Measurements from ENCODE around the gene ROBO2.

The ROBO2 gene

GRCh38 chr3:77071809-77072208 lies 31.9 kb downstream of the ROBO2 start:
- H3K9me3 Mint-ChIP-seq: peaks cover 16% of the 10 kb centered on the region
- no peaks in the 10 kb centered on the region for H3K27me3 Mint-ChIP-seq
- no peak overlapping the region for H3K27ac Mint-ChIP-seq
- no peaks in the 10 kb centered on the region for H3K36me3 Mint-ChIP-seq (ENCODE audit: low read depth)
- H3K4me3 Mint-ChIP-seq: no peak overlapping the region
- H3K4me1 Mint-ChIP-seq (ENCODE audit: low read depth): no peaks in the 10 kb centered on the region

- Mint-ChIP-seq H3K36me3 (ENCODE audit: low read depth) (no peaks in the 10 kb centered on the region), H3K4me1 (ENCODE audit: low read depth) (no peaks in the 10 kb centered on the region), H3K9me3 (peaks cover 16% of the 10 kb centered on the region), H3K27ac (no peak overlapping the region), H3K27me3 (no peaks in the 10 kb centered on the region), H3K4me3 (no peak overlapping the region)
Measured at GRCh38 chr3:77072232-77072631, 32.3 kb downstream of the ROBO2 start.

GRCh38 chr3:77078279-77078678 lies 38.4 kb downstream of the ROBO2 start:
- no peak overlapping the region for H3K4me3 Mint-ChIP-seq
- H3K9me3 Mint-ChIP-seq: peaks cover 10% of the 10 kb centered on the region
- no peaks in the 10 kb centered on the region for H3K27me3 Mint-ChIP-seq
- no peaks in the 10 kb centered on the region for H3K4me1 Mint-ChIP-seq (ENCODE audit: low read depth)
- H3K36me3 Mint-ChIP-seq (ENCODE audit: low read depth): no peaks in the 10 kb centered on the region
- no peak overlapping the region for H3K27ac Mint-ChIP-seq

GRCh38 chr3:77079988-77080610 lies 40.2 kb downstream of the ROBO2 start:
- H3K4me3 Mint-ChIP-seq: no peak overlapping the region
- H3K9me3 Mint-ChIP-seq: peaks cover 7% of the 10 kb centered on the region
- no peaks in the 10 kb centered on the region for H3K36me3 Mint-ChIP-seq (ENCODE audit: low read depth)
- no peak overlapping the region for H3K27ac Mint-ChIP-seq
- no peaks in the 10 kb centered on the region for H3K4me1 Mint-ChIP-seq (ENCODE audit: low read depth)
- H3K27me3 Mint-ChIP-seq: no peaks in the 10 kb centered on the region

- no peaks in the 10 kb centered on the region for H3K27me3 Mint-ChIP-seq
- H3K9me3 Mint-ChIP-seq: peaks cover 7% of the 10 kb centered on the region
- H3K4me1 Mint-ChIP-seq (ENCODE audit: low read depth): no peaks in the 10 kb centered on the region
- no peak overlapping the region for H3K27ac Mint-ChIP-seq
- H3K36me3 Mint-ChIP-seq (ENCODE audit: low read depth): no peaks in the 10 kb centered on the region
- no peak overlapping the region for H3K4me3 Mint-ChIP-seq
Measured at GRCh38 chr3:77081240-77081661, 41.4 kb downstream of the ROBO2 start.

- no peak overlapping the region for H3K4me3 Mint-ChIP-seq
- H3K36me3 Mint-ChIP-seq (ENCODE audit: low read depth): no peaks in the 10 kb centered on the region
- H3K4me1 Mint-ChIP-seq (ENCODE audit: low read depth): no peaks in the 10 kb centered on the region
- H3K9me3 Mint-ChIP-seq: peaks cover 7% of the 10 kb centered on the region
- H3K27ac Mint-ChIP-seq: no peak overlapping the region
- H3K27me3 Mint-ChIP-seq: no peaks in the 10 kb centered on the region
Measured at GRCh38 chr3:77084511-77084910, 44.6 kb downstream of the ROBO2 start.

- Mint-ChIP-seq H3K4me1 (ENCODE audit: low read depth) (no peaks in the 10 kb centered on the region), H3K27ac (no peak overlapping the region), H3K9me3 (peaks cover 6% of the 10 kb centered on the region), H3K36me3 (ENCODE audit: low read depth) (no peaks in the 10 kb centered on the region), H3K27me3 (no peaks in the 10 kb centered on the region), H3K4me3 (no peak overlapping the region)
Measured at GRCh38 chr3:77086408-77086807, 46.5 kb downstream of the ROBO2 start.

- H3K4me3 Mint-ChIP-seq: no peak overlapping the region
- no peak overlapping the region for H3K27ac Mint-ChIP-seq
- H3K4me1 Mint-ChIP-seq (ENCODE audit: low read depth): no peaks in the 10 kb centered on the region
- no peaks in the 10 kb centered on the region for H3K36me3 Mint-ChIP-seq (ENCODE audit: low read depth)
- H3K9me3 Mint-ChIP-seq: peaks cover 6% of the 10 kb centered on the region
- H3K27me3 Mint-ChIP-seq: no peaks in the 10 kb centered on the region
Measured at GRCh38 chr3:77091809-77092208, 51.9 kb downstream of the ROBO2 start.

GRCh38 chr3:77093101-77093500 lies 53.2 kb downstream of the ROBO2 start:
- H3K27me3 Mint-ChIP-seq: no peaks in the 10 kb centered on the region
- H3K9me3 Mint-ChIP-seq: peaks cover 10% of the 10 kb centered on the region
- H3K27ac Mint-ChIP-seq: no peak overlapping the region
- no peaks in the 10 kb centered on the region for H3K36me3 Mint-ChIP-seq (ENCODE audit: low read depth)
- no peaks in the 10 kb centered on the region for H3K4me1 Mint-ChIP-seq (ENCODE audit: low read depth)
- no peak overlapping the region for H3K4me3 Mint-ChIP-seq

GRCh38 chr3:77096145-77096544 lies 56.2 kb downstream of the ROBO2 start:
- H3K27me3 Mint-ChIP-seq: no peaks in the 10 kb centered on the region
- no peak overlapping the region for H3K4me3 Mint-ChIP-seq
- H3K36me3 Mint-ChIP-seq (ENCODE audit: low read depth): no peaks in the 10 kb centered on the region
- peaks cover 12% of the 10 kb centered on the region for H3K9me3 Mint-ChIP-seq
- no peaks in the 10 kb centered on the region for H3K4me1 Mint-ChIP-seq (ENCODE audit: low read depth)
- H3K27ac Mint-ChIP-seq: no peak overlapping the region

GRCh38 chr3:77096966-77097890 lies 57.3 kb downstream of the ROBO2 start:
- Mint-ChIP-seq H3K4me3 (no peak overlapping the region), H3K9me3 (peaks cover 15% of the 10 kb centered on the region), H3K4me1 (ENCODE audit: low read depth) (no peaks in the 10 kb centered on the region), H3K27ac (no peak overlapping the region), H3K27me3 (no peaks in the 10 kb centered on the region), H3K36me3 (ENCODE audit: low read depth) (no peaks in the 10 kb centered on the region)

- H3K27me3 Mint-ChIP-seq: no peaks in the 10 kb centered on the region
- no peak overlapping the region for H3K27ac Mint-ChIP-seq
- no peaks in the 10 kb centered on the region for H3K36me3 Mint-ChIP-seq (ENCODE audit: low read depth)
- peaks cover 9% of the 10 kb centered on the region for H3K9me3 Mint-ChIP-seq
- no peak overlapping the region for H3K4me3 Mint-ChIP-seq
- H3K4me1 Mint-ChIP-seq (ENCODE audit: low read depth): no peaks in the 10 kb centered on the region
Measured at GRCh38 chr3:77102951-77103769, 63.3 kb downstream of the ROBO2 start.

- Mint-ChIP-seq H3K27me3 (no peaks in the 10 kb centered on the region), H3K36me3 (ENCODE audit: low read depth) (no peaks in the 10 kb centered on the region), H3K4me3 (no peak overlapping the region), H3K4me1 (ENCODE audit: low read depth) (no peaks in the 10 kb centered on the region), H3K27ac (no peak overlapping the region), H3K9me3 (peaks cover 10% of the 10 kb centered on the region)
Measured at GRCh38 chr3:77122652-77123051, 82.8 kb downstream of the ROBO2 start.

- Mint-ChIP-seq H3K4me1 (ENCODE audit: low read depth) (no peaks in the 10 kb centered on the region), H3K36me3 (ENCODE audit: low read depth) (no peaks in the 10 kb centered on the region), H3K27me3 (no peaks in the 10 kb centered on the region), H3K9me3 (peaks cover 9% of the 10 kb centered on the region), H3K27ac (no peak overlapping the region), H3K4me3 (no peak overlapping the region)
Measured at GRCh38 chr3:77125966-77126365, 86.1 kb downstream of the ROBO2 start.

- Mint-ChIP-seq H3K4me1 (ENCODE audit: low read depth) (no peaks in the 10 kb centered on the region), H3K27ac (no peak overlapping the region), H3K9me3 (peaks cover 3% of the 10 kb centered on the region), H3K27me3 (no peaks in the 10 kb centered on the region), H3K36me3 (ENCODE audit: low read depth) (no peaks in the 10 kb centered on the region), H3K4me3 (no peak overlapping the region)
Measured at GRCh38 chr3:77134769-77135168, 94.9 kb downstream of the ROBO2 start.
